Naive B cell (primary cell): ENCODE data around the gene MALL. TPM values are rescaled to one million over a fixed set of nuclear protein-coding genes. Genes with fewer than 3 reads are reported as not detected.

Experiments
- ATAC-seq, 2 donors: fragments of 150-1000 bp; cut with Tn5 transposase; 2 replicates each; pipeline ENCODE4 v1.10.0; 2021; ENCODE audit warnings: low read depth in 2 of 2, mild to moderate bottlenecking in 2 of 2, moderate library complexity in 2 of 2
- DNase-seq: peaks from one replicate; pipeline ENCODE4 v3.0.0; 2022
- H3K27ac Mint-ChIP-seq, 6 donors: one replicate each; pipeline ENCODE4 v1.8.0; 2020 to 2022; ENCODE audit warnings: mild to moderate bottlenecking in 6 of 6, mixed read lengths in 6 of 6, moderate library complexity in 5 of 6, inconsistent platforms in 2 of 6
- H3K27me3 Mint-ChIP-seq, 3 donors: one replicate each; pipeline ENCODE4 v1.8.0; 2021 to 2022; ENCODE audit warnings: mixed read lengths in 3 of 3, mild to moderate bottlenecking in 1 of 3
- H3K36me3 Mint-ChIP-seq, 2 donors: one replicate each; pipeline ENCODE4 v1.8.0; 2020 to 2022; ENCODE audit warnings: mixed read lengths in 2 of 2, inconsistent platforms in 1 of 2, mild to moderate bottlenecking in 1 of 2
- H3K4me1 Mint-ChIP-seq, 3 donors: one replicate each; pipeline ENCODE4 v1.8.0; 2020 to 2022; ENCODE audit warnings: mixed read lengths in 3 of 3, inconsistent platforms in 1 of 3, mild to moderate bottlenecking in 1 of 3, moderate library complexity in 1 of 3
- H3K4me3 Mint-ChIP-seq, 8 donors: one replicate each; pipeline ENCODE4 v1.8.0; 2020 to 2022; ENCODE audit warnings: mild to moderate bottlenecking in 8 of 8, mixed read lengths in 8 of 8, moderate library complexity in 8 of 8, inconsistent platforms in 2 of 8
- H3K9me3 Mint-ChIP-seq, 7 donors: one replicate each; pipeline ENCODE4 v1.8.0; 2020 to 2022; ENCODE audit warnings: mixed read lengths in 7 of 7, mild to moderate bottlenecking in 5 of 7, inconsistent platforms in 2 of 7, moderate library complexity in 1 of 7
- polyA plus RNA-seq, 6 donors: library from polyadenylated mRNA; unstranded; fragments of 300-500 nt; fragmentation: Illumina TruSeq; gene quantifications; one replicate each; pipeline ENCODE4 v1.2.3, GENCODE V29; 2021; ENCODE audit warnings: low read depth in 6 of 6

The MALL gene
- polyA plus RNA-seq, 6 donors from 2014 or later: not detected

DNA sequence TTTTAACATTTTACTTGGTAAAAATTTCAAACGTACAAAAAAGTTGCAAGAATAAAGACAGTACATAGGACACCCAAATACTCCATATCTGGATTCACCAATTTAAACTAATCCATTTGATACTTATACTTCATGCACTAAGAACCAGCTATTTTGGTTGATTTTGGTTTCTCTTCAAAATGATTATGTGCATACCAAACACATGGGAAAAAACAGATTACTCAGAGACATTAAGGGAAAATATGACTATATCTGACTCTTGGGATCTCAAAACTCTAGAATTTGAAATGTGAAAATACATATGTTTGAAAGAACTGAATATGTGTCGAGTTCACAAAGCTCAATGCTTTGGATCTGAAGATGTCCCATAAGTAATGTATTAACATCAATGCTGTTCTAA is 15.5 kb upstream of the MALL start:
- H3K4me3 Mint-ChIP-seq: no peak overlapping the region
- H3K36me3 Mint-ChIP-seq: peaks cover 0 to 15% of the 10 kb centered on the region in 2 donors
- ATAC-seq (no peak), DNase-seq (no peak)
- H3K4me1 Mint-ChIP-seq: no peaks in the 10 kb centered on the region
- H3K27ac Mint-ChIP-seq: no peak overlapping the region
- H3K27me3 Mint-ChIP-seq: no peaks in the 10 kb centered on the region
- H3K9me3 Mint-ChIP-seq: peaks cover 0 to 29% (median 20%) of the 10 kb centered on the region in 7 donors

DNA sequence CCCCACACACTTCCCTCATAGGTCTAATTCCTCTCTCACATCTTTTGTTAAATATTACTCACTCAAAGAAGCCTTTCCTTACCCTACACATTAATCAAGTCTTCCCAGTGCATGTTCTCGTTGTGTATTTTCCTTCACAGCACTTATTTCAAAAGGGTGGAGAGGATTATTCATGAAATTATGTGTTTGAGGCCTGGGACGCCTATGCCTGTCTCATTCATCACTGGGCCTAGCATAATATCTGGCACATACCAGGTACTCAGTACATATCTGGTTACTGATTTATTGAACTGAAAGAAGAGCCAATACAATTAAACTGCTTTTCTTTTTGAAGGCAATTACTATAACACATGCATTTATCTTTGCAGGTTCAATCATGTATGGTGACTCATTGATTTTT is 15.1 kb upstream of the MALL start:
- no peak for ATAC-seq
- Mint-ChIP-seq H3K27ac (no peak overlapping the region), H3K4me3 (no peak overlapping the region), H3K36me3 (peaks cover 0 to 15% of the 10 kb centered on the region in 2 donors), H3K9me3 (peaks cover 0 to 29% (median 19%) of the 10 kb centered on the region in 7 donors), H3K4me1 (no peaks in the 10 kb centered on the region), H3K27me3 (no peaks in the 10 kb centered on the region)
- DNase-seq: no peak

DNA sequence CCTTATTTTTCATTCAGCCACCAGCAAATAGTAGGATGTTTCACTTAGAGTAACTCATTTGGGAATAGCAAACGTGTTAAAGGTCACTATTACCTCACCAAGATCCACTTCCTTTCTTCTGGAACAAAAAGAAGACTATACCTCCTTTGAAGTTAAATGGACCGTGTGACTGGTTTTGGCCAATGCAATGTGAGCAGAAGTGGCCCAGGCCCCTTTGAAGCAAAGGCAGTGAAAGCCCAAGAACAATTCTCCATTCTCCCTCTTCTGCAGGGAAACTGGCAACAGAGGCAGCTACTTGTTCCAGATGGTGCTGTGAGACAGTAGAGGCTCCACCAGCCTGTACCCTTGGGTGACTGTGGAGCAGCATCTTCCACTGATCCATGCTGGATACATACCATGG is 11.3 kb upstream of the MALL start:
- H3K36me3 Mint-ChIP-seq: no peaks in the 10 kb centered on the region
- no peak for ATAC-seq
- no peaks in the 10 kb centered on the region for H3K27me3 Mint-ChIP-seq
- H3K4me1 Mint-ChIP-seq: no peaks in the 10 kb centered on the region
- DNase-seq: no peak
- no peak overlapping the region for H3K4me3 Mint-ChIP-seq
- no peak overlapping the region for H3K27ac Mint-ChIP-seq
- H3K9me3 Mint-ChIP-seq: peaks cover 0 to 2% (median 0%) of the 10 kb centered on the region in 7 donors

DNA sequence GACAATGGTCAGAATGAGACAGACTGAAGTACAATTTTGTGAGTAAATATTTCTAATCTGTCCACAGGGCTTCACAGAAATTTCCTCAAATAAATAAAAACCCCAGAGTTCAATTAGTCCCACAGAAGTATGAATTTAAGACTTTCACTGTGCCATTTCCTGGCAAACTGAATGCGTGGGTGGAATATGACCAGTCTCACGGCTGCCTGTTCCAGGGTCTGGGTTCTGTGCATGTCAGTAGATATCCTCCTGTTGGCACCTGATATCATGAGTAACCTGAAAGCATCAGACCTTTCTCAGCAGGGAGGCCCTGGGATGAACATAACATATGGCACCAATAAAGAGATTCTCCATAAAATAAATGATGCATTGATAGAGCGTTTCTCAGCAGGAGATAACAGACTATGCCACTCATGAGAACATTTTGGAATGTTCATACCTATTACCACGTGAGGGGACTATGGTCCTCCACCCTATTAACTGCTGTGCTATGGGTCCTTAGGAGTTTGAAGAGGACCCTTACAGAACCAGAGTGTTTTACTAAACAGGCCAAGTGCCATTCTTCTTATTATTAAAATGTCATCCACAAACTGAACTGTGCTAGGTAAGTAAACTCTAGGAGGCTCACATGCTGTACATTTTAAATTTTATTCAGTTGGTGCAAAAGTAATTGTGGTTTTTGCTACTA is 10.6 kb upstream of the MALL start:
- Mint-ChIP-seq H3K9me3 (peaks cover 0 to 1% (median 0%) of the 10 kb centered on the region in 7 donors), H3K4me3 (no peak overlapping the region), H3K27me3 (peaks cover 0 to under 1% (median 0%) of the 10 kb centered on the region in 3 donors), H3K36me3 (no peaks in the 10 kb centered on the region), H3K27ac (no peak overlapping the region), H3K4me1 (no peaks in the 10 kb centered on the region)
- ATAC-seq: no peak
- DNase-seq: no peak

DNA sequence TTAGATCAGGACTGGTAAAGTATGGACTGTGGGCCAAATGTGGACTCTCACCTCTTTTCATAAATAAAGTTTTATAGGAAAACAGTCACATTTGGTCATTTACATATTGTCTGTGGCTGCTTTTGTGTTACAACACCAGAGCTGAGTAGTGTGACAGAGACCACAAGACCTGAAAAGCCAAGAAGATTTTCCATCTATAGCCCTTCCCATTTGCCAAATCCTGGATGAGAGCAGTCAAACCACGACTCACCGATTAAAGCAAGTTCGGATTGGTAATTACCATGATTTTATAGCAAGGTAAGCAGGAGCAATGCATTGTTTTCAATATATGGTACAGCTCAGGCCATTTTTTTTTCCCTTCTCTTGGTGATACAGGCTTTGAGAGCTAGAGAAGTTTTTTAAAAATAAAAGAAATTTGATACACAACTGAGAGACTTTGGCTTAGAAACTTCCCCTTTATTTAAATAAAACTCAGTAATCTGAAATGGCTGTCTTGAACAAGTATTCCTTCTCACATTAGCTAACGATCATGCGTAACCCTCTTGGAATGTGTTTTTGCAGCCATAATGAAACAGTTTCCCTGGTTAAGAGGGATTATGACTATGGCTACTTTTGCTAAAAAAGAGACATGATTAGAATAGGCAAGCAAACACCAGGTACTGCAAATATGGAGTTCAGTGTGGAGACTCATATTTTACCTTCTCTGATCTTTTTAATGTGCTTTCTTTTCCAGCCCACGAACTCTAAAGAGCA is 9.5 kb upstream of the MALL start:
- Mint-ChIP-seq H3K27me3 (peaks cover 0 to 4% (median 0%) of the 10 kb centered on the region in 3 donors), H3K27ac (no peak overlapping the region), H3K4me1 (no peaks in the 10 kb centered on the region), H3K4me3 (no peak overlapping the region), H3K9me3 (peaks cover 0 to 1% (median 0%) of the 10 kb centered on the region in 7 donors), H3K36me3 (no peaks in the 10 kb centered on the region)
- ATAC-seq (no peak), DNase-seq (no peak)

DNA sequence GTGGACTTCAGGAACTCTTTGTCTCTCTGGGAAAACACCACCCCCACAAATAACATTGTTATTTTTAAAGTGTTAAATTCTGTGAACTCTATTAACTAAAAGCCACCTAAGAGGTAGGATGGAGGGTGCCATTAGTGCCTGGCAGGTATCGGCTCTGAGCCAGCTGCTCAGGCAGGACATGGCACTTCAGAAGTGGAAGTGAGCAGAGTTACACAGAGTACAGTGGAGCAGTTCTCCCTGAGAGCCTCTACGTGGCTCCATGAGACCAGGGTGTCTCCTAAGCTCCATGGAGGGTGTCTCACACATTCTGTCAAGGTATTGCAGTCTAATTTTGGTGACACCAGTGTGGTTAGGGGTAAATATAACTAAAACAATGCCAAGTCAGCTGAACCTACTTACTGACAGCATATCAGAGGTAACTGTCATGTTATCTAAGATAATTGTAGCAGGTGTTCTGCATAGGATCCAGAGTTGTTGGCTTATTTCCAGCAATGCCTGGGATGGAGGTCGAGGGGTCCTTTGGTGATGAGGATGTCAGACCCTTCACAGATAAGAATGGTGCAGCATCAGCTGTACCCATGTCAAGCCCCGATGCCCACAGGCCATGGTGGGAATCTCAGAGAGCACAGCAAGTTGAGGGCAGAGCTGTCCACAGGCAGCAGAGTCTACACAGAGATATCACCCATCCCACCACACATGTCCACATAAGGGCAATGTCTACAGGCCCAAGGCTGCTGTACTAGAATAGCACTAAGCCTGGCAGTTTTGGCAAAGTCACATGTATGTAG is 8.6 kb upstream of the MALL start:
- no peak for ATAC-seq
- Mint-ChIP-seq H3K27ac (no peak overlapping the region), H3K9me3 (no peaks in the 10 kb centered on the region), H3K27me3 (peaks cover 3 to 5% (median 4%) of the 10 kb centered on the region in 3 donors), H3K4me1 (no peaks in the 10 kb centered on the region), H3K4me3 (no peak overlapping the region), H3K36me3 (no peaks in the 10 kb centered on the region)
- no peak for DNase-seq

DNA sequence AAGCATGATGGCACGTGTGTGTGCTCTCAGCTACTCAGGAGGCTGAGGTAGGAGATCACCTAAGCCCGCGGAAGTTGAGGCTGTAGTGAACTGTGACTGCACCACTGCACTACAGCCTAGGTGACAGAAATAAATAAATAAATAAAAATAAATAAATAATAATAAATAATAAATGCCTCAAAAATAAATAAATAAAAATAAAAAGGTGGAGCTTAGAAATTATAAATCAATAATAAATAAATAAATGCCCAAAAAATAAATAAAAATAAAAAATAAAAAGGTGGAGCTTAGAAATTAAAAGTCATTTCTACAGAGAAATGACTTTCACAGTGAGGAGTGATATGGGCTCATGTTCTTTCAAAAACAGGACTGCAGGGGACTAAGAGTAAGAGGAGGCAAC is 6.0 kb upstream of the MALL start:
- ATAC-seq: no peak
- Mint-ChIP-seq H3K9me3 (no peaks in the 10 kb centered on the region), H3K36me3 (peaks cover 0 to 3% of the 10 kb centered on the region in 2 donors), H3K27me3 (peaks cover 25 to 31% (median 28%) of the 10 kb centered on the region in 3 donors), H3K4me3 (no peak overlapping the region), H3K4me1 (no peaks in the 10 kb centered on the region), H3K27ac (no peak overlapping the region)
- no peak for DNase-seq

DNA sequence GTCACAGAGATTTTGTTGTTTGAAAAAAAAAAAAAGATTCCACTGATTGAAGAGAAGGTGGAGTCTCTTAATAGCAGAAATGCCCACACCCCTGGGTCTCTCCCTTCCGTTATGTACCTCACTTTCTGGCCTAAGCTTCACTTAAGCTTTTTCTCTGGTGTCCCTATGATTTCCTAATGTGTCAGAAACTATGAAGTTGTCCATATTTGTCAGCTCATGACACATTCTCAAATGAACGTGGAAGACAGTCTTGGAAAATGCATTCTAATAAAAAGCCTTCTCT is 5.4 kb upstream of the MALL start:
- Mint-ChIP-seq H3K4me1 (no peaks in the 10 kb centered on the region), H3K4me3 (no peak overlapping the region), H3K27me3 (peaks cover 28 to 37% (median 34%) of the 10 kb centered on the region in 3 donors), H3K36me3 (peaks cover 0 to 8% of the 10 kb centered on the region in 2 donors), H3K27ac (no peak overlapping the region), H3K9me3 (no peaks in the 10 kb centered on the region)
- DNase-seq (no peak), ATAC-seq (no peak)

DNA sequence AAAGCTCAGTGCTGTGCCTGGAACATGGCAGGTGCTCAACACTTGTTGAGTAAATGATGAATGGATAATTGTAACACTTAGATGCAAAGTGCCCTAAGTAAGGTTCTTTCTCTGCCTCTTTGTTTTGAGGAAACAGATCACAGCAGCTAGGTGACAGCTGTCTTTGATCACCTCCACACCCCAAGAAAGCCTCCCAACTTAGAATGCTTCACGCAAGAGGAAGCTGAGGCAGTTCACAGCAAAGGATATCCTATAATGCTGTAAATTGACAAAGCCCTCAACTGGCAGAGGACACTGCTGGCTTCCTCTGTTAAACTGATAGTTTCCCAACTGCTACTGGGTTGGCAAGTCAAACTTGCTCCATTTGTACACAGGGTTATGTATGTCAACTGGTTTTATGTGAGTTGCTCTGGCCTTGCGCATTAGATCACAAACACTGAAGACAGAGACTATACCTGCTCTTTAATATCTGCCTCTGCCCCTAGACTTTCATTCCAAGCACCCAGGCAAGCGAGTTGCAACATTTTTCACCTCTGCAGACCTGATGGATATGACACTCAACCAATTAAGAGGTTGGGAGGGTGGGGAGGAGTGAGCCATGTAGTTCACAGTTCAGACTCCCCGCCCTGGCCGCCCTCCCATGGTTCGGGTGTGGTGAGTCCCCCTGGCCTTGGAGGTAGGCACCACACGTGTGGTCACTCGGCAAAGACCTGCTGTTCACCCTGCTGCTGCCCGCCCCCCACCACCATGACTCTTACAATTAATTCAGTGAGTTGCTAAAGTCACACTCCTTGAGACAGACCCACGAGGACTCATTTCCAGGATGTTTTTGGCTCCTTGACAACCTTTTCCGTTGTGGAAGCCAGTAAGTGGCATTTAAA is 4.8 kb upstream of the MALL start:
- no peak overlapping the region for H3K4me3 Mint-ChIP-seq
- DNase-seq (no peak), ATAC-seq (no peak)
- peaks cover 28 to 39% (median 37%) of the 10 kb centered on the region in 3 donors for H3K27me3 Mint-ChIP-seq
- no peak overlapping the region for H3K27ac Mint-ChIP-seq
- H3K4me1 Mint-ChIP-seq: no peaks in the 10 kb centered on the region
- H3K9me3 Mint-ChIP-seq: no peaks in the 10 kb centered on the region
- peaks cover 0 to 8% of the 10 kb centered on the region in 2 donors for H3K36me3 Mint-ChIP-seq

DNA sequence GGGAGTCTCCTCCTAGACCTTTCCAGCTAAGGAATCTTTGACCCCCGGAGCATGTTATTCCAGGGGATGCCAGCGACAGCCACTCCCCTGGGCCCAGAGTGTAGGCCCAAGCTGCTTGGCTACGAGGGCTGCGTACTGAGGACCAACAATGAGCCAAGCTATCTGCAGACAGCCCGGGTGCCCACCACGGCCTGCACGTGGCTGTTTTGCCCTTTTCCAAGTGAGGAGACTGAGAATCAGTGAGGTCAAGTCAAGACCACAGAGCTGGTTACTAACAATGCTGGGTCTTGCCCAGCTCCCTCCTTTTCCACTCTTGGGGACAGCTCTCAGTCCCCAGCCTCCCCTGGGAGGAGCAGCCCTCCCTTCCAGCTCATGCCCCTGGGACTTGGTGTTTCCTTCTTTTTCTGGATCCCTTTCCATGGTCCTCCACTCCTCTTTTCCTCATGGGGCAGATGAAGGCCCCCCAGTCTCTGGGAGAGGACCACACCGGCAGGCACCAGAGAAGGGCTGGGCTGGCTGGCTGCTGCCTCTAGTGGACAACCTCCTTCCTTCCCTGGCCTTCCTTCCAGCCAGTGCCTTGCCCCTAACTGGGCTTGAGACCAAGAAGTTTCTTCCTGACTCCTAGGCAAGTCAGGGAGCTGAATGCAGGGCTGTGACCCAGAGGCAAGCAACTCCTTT is 550 bp upstream of the MALL start:
- H3K36me3 Mint-ChIP-seq: peaks cover 0 to 8% of the 10 kb centered on the region in 2 donors
- H3K27me3 Mint-ChIP-seq: peaks cover 51 to 80% (median 76%) of the 10 kb centered on the region in 3 donors
- H3K27ac Mint-ChIP-seq: no peak overlapping the region
- no peak for DNase-seq
- peak overlapping the region in 1 of 8 donors; percentile 22 for H3K4me3 Mint-ChIP-seq
- no peaks in the 10 kb centered on the region for H3K4me1 Mint-ChIP-seq
- ATAC-seq: no peak
- peaks cover 0 to 7% (median 3%) of the 10 kb centered on the region in 7 donors for H3K9me3 Mint-ChIP-seq

DNA sequence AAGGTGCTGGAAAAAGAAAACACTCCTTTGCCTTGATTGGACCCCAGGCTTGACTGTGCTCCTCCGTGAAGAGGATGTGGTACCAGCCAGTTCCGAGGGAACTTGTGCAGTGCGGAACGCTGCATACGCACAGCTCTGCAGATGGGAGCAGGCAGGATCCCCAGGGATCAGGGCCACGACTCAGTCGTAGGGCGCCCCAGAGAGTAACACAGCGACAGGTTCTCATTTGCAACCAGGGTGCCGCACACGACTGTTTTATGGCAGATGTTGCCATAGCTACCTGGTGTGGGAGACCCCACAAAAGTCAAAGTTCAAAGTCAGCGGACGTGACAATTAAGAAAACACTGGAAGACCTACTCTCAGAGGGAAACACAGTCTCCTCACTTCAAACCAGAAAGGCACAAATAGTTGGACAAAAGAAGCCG is 779 bp downstream of the MALL start:
- H3K9me3 Mint-ChIP-seq: peaks cover 0 to 11% (median 4%) of the 10 kb centered on the region in 7 donors
- peaks cover 0 to 8% of the 10 kb centered on the region in 2 donors for H3K36me3 Mint-ChIP-seq
- DNase-seq (no peak), ATAC-seq (no peak)
- peaks cover 51 to 84% (median 80%) of the 10 kb centered on the region in 3 donors for H3K27me3 Mint-ChIP-seq
- peak overlapping the region in 2 of 8 donors; percentile 42 to 45 for H3K4me3 Mint-ChIP-seq
- H3K4me1 Mint-ChIP-seq: no peaks in the 10 kb centered on the region
- no peak overlapping the region for H3K27ac Mint-ChIP-seq

DNA sequence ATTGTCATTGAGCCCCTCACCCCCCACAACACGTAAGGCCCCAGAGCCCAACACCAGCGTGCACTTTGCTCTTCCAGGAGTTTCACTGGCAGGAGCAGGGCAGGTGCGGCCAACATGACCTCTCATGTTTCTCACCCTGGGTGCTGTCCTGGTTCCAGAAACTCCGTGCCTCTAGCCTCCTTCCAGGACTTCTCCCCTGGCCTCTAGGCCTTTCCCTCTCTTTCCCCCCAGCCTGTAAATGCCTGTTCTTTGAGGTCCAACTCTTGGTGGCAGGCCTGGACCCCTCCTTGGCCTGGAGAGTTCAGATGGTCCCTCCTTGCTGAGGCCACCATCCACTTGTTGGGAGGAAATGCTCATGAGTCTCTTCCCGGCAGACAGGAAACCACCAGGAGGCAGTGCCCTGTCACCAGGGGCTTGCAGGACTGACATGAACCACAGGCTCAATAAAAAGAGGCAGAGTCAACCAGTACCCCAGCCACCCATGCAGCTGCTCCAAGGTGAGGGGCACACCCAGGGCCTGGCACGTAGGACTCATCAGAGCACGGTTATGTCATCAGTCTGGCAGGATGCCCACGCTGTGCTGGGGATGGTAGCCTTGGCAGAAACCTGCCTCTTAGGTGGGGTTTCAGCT is 1.5 kb downstream of the MALL start:
- Mint-ChIP-seq H3K36me3 (peaks cover 0 to 8% of the 10 kb centered on the region in 2 donors), H3K27me3 (peaks cover 51 to 82% (median 77%) of the 10 kb centered on the region in 3 donors), H3K4me3 (no peak overlapping the region), H3K9me3 (peaks cover 0 to 11% (median 4%) of the 10 kb centered on the region in 7 donors), H3K27ac (no peak overlapping the region), H3K4me1 (no peaks in the 10 kb centered on the region)
- DNase-seq: no peak
- no peak for ATAC-seq
